GM12892 (cell line): ENCODE measurements around the gene DOK6.

Experiments used
- DNase-seq: peaks from one replicate; pipeline ENCODE4 v3.0.0; 2011; ENCODE audit not compliant: insufficient read length
- FAIRE-seq: peaks from 2 replicates; lab custom pipeline; 2011; peaks lifted over from hg19 to GRCh38; lab: Jason Lieb, UNC
- POLR2A ChIP-seq: IDR thresholded peaks from 2 replicates; pipeline ENCODE4 v1.6.1; 2011; ENCODE audit warnings: low read depth, low read length, control low read depth
- POLR2AphosphoS5 ChIP-seq: IDR thresholded peaks from 2 replicates; pipeline ENCODE4 v1.6.1; 2011; ENCODE audit warnings: low read depth, low read length, control low read depth
- TAF1 ChIP-seq: IDR thresholded peaks from 2 replicates; pipeline ENCODE4 v1.6.1; 2011; ENCODE audit warnings: low read depth, mild to moderate bottlenecking, control low read depth, low read length, borderline replicate concordance

DOK6 gene

DNA sequence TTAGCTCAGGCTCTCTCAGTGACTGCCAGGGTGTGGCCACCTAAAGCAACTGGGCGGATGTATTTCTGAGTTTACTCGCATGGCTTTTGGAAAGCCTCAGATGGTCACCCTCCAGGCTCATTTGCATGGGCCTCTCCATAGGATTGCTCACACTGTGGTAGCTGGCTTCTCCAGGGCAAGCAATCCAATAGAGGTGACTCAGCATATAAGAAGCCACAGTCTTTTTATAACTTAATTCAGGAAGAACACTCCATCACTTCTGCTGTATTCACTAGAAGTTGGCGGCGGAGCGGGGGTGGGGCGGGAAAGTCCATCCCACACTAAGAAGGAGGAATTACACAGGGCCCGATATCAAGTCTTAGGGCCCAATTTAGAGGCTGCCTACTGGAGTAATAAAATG lies 3.6 kb upstream of the DOK6 start:
- no peak for TF ChIP-seq TAF1
- TF ChIP-seq POLR2A, result no peak
- DNase-seq, result no peak
- FAIRE-seq, result no peak

GRCh38 chr18:69399253-69399652 lies 1.4 kb upstream of the DOK6 start:
- FAIRE-seq, result no peak
- no peak for TF ChIP-seq POLR2A
- TF ChIP-seq TAF1, result no peak
- TF ChIP-seq POLR2AphosphoS5, result no peak
- DNase-seq, result no peak

GRCh38 chr18:69400976-69401225 lies 213 bp downstream of the DOK6 start:
- FAIRE-seq (no peak), DNase-seq (peak; percentile 6)
- TF ChIP-seq POLR2A (no peak), POLR2AphosphoS5 (no peak), TAF1 (no peak)

DNA sequence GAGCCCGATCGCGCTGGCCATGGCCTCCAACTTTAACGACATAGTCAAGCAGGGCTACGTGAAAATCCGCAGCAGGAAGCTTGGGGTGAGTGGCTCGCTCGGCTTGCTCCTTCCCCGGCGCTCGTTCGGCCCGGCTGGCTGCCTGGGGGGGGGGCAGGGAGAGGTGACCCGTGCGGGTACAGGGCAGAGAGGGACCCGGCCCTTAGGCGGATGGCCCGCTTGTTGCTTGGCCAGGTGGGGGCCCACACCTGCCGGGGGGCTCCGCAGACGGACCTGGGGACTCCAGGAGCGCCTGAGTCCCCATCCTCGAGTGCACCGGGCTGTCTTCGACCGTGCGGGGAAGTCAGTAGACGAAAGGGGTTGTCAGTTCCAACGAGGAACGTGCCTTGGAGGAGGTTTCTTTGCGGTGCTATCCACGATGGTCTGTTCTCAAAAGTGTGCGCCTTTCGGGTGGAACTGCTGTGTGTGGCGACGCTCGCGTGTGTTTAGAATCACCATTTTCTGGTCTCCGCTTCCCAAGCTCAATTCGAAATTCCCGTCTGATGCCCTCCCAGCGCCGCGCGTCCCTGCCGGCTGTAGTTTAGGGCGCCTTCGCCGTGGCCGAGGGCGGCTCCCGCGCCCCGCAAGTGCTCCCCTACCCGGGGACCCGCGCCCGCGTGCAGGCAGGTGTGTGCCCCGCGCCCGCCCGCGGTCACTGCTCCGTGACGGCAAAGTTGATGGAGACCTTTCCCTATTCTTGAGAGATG lies 711 bp downstream of the DOK6 start:
- TF ChIP-seq POLR2A (no peak), POLR2AphosphoS5 (no peak), TAF1 (no peak)
- FAIRE-seq (no peak), DNase-seq (peak; percentile 9)

DNA sequence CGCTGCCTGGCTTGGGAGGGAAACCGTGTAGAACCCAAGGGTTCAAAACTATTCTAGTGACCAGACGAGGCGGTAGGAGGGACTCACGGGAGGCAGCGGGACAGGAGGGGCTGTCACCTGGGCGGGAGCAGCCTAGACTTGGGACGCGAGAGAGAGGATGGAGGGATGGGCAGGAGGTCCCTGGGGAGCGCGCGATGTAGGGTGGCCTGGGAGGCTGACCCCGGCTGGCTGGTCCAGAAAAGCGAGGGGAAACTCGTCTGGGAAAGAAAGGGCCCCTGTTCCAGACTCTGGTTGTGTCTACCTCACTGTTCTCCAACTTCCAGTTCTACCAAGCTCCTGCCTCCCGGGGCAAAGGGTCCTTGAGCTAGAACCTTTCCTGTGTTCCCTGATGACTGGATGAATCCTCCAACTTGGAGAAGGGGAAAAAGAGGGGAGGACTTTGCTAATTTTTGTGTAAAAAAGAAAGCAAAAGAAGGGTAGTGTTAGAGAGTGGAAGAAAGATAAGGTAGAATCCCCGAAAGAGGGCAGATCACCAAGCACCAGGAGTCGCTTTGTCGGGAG lies 1.4 kb downstream of the DOK6 start:
- DNase-seq (peak; percentile 1), FAIRE-seq (no peak)
- TF ChIP-seq POLR2A, result no peak
- TF ChIP-seq TAF1, result no peak
- TF ChIP-seq POLR2AphosphoS5, result no peak

GRCh38 chr18:69402533-69402989 lies 1.9 kb downstream of the DOK6 start:
- no peak for FAIRE-seq
- TF ChIP-seq TAF1 (no peak), POLR2A (no peak), POLR2AphosphoS5 (no peak)
- DNase-seq, result no peak

- FAIRE-seq (no peak), DNase-seq (no peak)
- no peak for TF ChIP-seq TAF1
- TF ChIP-seq POLR2A, result no peak
- TF ChIP-seq POLR2AphosphoS5, result no peak
Measured at GRCh38 chr18:69408522-69408921, 7.8 kb downstream of the DOK6 start.

- DNase-seq, result no peak
- FAIRE-seq, result no peak
- TF ChIP-seq POLR2A (no peak), POLR2AphosphoS5 (no peak), TAF1 (no peak)
Measured at GRCh38 chr18:69411199-69411598, 10.5 kb downstream of the DOK6 start.

- no peak for FAIRE-seq
- no peak for TF ChIP-seq TAF1
- no peak for TF ChIP-seq POLR2AphosphoS5
- no peak for TF ChIP-seq POLR2A
- no peak for DNase-seq
Measured at GRCh38 chr18:69414184-69414583, 13.5 kb downstream of the DOK6 start.

DNA sequence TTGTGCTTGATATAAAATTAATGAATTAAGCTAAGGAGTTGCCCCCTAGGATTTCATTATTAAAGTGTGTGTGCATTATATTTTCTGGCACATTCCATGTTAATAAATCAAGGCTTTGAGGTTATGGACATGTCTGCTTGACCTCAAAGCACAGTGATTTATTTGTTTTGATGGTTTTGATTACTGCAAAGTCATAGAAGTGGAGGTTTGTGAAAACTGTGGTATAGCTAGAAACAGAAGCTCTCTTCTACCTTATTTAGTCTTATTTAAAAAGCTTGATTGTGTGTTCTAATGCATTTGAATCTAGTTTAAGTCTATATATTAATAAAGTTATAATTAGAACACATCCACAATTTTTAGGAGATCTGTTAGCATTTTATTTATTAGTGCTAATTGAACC lies 32.2 kb downstream of the DOK6 start:
- DNase-seq (no peak), FAIRE-seq (no peak)
- TF ChIP-seq TAF1 (no peak), POLR2A (no peak), POLR2AphosphoS5 (no peak)

GRCh38 chr18:69435000-69435399 lies 34.3 kb downstream of the DOK6 start:
- TF ChIP-seq POLR2AphosphoS5, result no peak
- TF ChIP-seq POLR2A, result no peak
- no peak for TF ChIP-seq TAF1
- DNase-seq (no peak), FAIRE-seq (no peak)

DNA sequence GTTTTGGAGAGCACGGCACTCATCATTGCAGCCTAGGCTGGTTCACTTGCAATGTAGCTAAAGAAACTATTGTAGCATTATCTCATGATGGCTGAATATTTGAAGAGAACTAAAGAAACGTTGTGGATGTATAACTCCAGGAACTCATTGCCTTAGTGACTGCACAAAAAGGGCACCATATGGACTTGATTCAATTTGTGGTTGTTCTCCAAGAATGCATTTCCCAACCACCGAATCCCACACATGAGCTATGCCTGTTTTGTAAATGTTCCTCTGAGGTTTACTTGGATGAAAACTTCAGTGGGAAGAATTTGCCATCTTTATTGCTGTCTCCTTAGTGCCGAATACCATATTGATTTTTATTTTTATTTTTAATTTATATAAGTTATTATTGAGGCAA lies 43.5 kb downstream of the DOK6 start:
- FAIRE-seq, result no peak
- DNase-seq, result no peak
- no peak for TF ChIP-seq POLR2AphosphoS5
